ENCODE data around the gene GLYATL3.
A peak's percentile ranks its signal among the peaks of the same experiment; 100 is the strongest.

GLYATL3 gene

DNA sequence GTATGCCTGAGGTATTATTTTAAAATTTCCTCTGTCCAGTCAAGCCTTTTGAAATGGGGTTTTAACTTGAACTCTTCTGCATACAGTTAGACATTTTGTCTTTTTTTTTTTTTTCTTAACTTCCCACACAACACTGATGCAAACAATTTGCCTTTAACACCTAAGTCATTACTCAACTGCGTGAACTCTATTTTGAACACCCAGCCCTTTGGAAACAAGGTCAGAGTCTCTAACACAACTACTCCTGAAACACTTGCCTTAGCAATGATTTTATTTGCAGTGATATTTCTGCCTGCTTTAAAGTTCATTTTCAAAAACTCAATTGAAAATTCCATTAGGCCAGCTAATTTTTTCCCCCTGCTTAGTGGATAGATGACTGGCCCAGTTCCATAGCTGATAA, 24.2 kb downstream of the GLYATL3 start:
- TF ChIP-seq GATA1 (IDR thresholded peaks at IDR 0.05; ENCODE audit: low read depth, low read length) (no peak), POLR2A (IDR thresholded peaks at IDR 0.05; ENCODE audit: low read length) (no peak)

GRCh38 chr6:49524541-49524940, 24.8 kb downstream of the GLYATL3 start:
- no peak for TF ChIP-seq GATA1 (IDR thresholded peaks at IDR 0.05; ENCODE audit: low read depth, low read length)
- TF ChIP-seq POLR2A (IDR thresholded peaks at IDR 0.05; ENCODE audit: low read length), result no peak
- no peak for DNase-seq

More for the DNA sequence above, 24.2 kb downstream of the GLYATL3 start:
- no peak for DNase-seq

DNA sequence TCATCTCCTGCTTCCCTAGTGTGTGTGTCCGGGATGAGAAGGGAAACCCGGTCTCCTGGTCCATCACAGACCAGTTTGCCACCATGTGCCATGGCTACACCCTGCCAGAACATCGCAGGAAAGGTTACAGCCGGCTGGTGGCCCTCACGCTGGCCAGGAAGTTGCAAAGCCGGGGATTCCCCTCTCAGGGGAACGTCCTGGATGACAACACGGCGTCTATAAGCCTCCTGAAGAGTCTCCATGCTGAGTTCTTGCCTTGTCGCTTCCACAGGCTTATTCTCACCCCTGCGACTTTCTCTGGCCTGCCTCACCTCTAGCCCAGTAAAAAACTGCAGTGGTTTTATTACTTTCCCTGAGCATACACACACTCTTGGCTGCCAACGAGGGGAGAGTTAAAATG, 26.9 kb downstream of the GLYATL3 start:
- no peak for DNase-seq
- TF ChIP-seq GATA1 (IDR thresholded peaks at IDR 0.05; ENCODE audit: low read depth, low read length) (no peak), POLR2A (IDR thresholded peaks at IDR 0.05; ENCODE audit: low read length) (no peak)

DNA sequence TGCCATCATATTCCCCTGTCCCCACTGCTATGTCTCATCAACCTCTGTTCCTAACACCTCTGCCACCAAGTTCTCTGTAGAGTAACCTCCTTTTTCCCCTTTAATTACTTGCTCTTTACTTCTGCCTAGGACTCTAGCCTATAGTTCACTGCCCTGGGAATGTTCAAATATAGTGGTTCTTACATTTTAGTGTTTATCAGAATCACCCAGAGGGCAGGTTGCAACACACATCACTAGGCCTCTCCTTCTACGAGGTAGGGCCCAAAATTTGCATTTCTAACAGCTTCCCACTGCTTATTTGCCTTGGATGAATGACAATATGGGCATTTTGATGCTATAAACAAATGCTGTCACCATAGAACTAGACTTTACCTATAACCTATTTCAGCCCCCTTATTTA, 27.6 kb downstream of the GLYATL3 start:
- TF ChIP-seq GATA1 (IDR thresholded peaks at IDR 0.05; ENCODE audit: low read depth, low read length) (no peak), POLR2A (IDR thresholded peaks at IDR 0.05; ENCODE audit: low read length) (no peak)
- no peak for DNase-seq

DNA sequence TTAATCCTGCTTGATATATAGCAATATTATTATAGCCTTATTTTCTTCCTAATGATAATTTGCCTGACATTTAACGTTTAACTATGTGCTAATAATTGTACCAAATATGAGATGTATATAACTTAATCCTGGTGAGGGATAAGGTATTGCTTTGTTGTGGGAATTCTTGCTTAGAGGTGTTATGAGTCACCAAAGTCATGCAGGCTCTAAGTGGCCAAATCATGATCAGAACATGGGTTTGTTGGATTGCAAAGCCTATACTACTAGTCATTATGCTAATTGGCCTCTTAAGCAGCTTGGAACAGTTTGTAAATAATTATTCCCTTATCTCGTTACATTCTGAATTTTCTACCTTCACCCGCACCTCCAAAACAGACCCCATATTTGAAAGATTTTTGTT, 28.8 kb downstream of the GLYATL3 start:
- TF ChIP-seq GATA1 (IDR thresholded peaks at IDR 0.05; ENCODE audit: low read depth, low read length), result no peak
- no peak for TF ChIP-seq POLR2A (IDR thresholded peaks at IDR 0.05; ENCODE audit: low read length)

GRCh38 chr6:49530141-49530776, 30.5 kb downstream of the GLYATL3 start:
- no peak for TF ChIP-seq GATA1 (IDR thresholded peaks at IDR 0.05; ENCODE audit: low read depth, low read length)
- no peak for TF ChIP-seq POLR2A (IDR thresholded peaks at IDR 0.05; ENCODE audit: low read length)
- DNase-seq, result peak in 1 of 2 experiments; percentile 4

More for the DNA sequence above, 28.8 kb downstream of the GLYATL3 start:
- DNase-seq, result no peak

- TF ChIP-seq GATA1 (IDR thresholded peaks at IDR 0.05; ENCODE audit: low read depth, low read length) (no peak), POLR2A (IDR thresholded peaks at IDR 0.05; ENCODE audit: low read length) (no peak)
- peak; percentile 73 to 74 for DNase-seq
These were observed 32.2 kb downstream of the GLYATL3 start for GRCh38 chr6:49531774-49532569.

GRCh38 chr6:49535795-49536194, 36.1 kb downstream of the GLYATL3 start:
- TF ChIP-seq GATA1 (IDR thresholded peaks at IDR 0.05; ENCODE audit: low read depth, low read length) (no peak), POLR2A (IDR thresholded peaks at IDR 0.05; ENCODE audit: low read length) (no peak)
- no peak for DNase-seq

GRCh38 chr6:49539102-49539501, 39.4 kb downstream of the GLYATL3 start:
- TF ChIP-seq GATA1 (IDR thresholded peaks at IDR 0.05; ENCODE audit: low read depth, low read length), result no peak
- no peak for TF ChIP-seq POLR2A (IDR thresholded peaks at IDR 0.05; ENCODE audit: low read length)
- no peak for DNase-seq

DNA sequence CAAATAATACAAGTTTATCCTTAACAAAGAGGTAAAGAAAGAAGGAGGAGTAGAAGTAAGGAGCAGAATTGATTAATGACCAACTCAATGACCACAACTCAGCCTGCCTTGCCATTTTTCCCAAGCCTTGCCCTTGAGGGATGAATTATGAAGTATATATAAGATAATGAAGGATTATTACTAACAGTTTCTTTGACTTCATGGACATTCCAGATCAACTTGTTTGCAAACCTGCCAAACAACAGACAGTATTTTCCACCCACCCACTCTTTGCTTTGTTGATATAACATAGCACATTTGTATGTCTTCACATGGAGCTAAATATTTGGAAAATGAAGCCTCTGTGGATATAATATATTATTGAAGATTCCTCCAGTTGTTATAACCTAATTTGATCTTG, 40.9 kb downstream of the GLYATL3 start:
- TF ChIP-seq POLR2A (IDR thresholded peaks at IDR 0.05; ENCODE audit: low read length) (no peak), GATA1 (IDR thresholded peaks at IDR 0.05; ENCODE audit: low read depth, low read length) (no peak)
- no peak for DNase-seq

- DNase-seq, result peak in 1 of 2 experiments; percentile 25
- TF ChIP-seq POLR2A (IDR thresholded peaks at IDR 0.05; ENCODE audit: low read length) (no peak), GATA1 (IDR thresholded peaks at IDR 0.05; ENCODE audit: low read depth, low read length) (no peak)
These were observed 41.5 kb downstream of the GLYATL3 start for GRCh38 chr6:49541210-49541724.

GRCh38 chr6:49541936-49542335, 42.2 kb downstream of the GLYATL3 start:
- TF ChIP-seq POLR2A (IDR thresholded peaks at IDR 0.05; ENCODE audit: low read length) (no peak), GATA1 (IDR thresholded peaks at IDR 0.05; ENCODE audit: low read depth, low read length) (no peak)
- DNase-seq, result no peak

GRCh38 chr6:49543087-49543858, 43.5 kb downstream of the GLYATL3 start:
- TF ChIP-seq POLR2A (IDR thresholded peaks at IDR 0.05; ENCODE audit: low read length), result no peak
- TF ChIP-seq GATA1 (IDR thresholded peaks at IDR 0.05; ENCODE audit: low read depth, low read length), result no peak
- DNase-seq, result no peak

DNA sequence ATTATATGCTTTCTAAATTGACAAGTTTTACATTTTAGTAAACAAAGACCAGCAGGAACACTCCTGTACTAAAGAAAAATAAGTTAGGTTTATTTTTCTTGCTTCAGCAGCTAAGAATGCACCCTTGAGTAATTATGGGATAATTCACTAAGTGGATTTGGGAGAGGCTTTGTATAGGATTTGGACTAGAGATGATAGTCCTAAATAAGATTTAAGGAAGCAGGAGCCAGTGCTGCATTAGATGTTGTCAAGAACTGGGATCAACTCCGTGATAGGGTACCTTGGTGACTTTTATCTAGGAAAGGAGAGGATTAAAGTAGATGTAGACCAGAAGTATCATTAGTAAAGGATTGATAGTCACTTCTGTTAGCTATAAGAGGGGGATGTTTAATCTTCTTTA, 46.6 kb downstream of the GLYATL3 start:
- TF ChIP-seq POLR2A (IDR thresholded peaks at IDR 0.05; ENCODE audit: low read length), result no peak
- no peak for TF ChIP-seq GATA1 (IDR thresholded peaks at IDR 0.05; ENCODE audit: low read depth, low read length)
- DNase-seq, result no peak

Measured in erythroblast (primary cell).